SK-N-SH treated with all-trans-retinoic acid at 6 μM for 48 hours (cell line): Measurements from ENCODE around the gene COL4A2.

ENCODE experiments used
- ARNTL ChIP-seq: fragments of 450-650 bp; formaldehyde crosslinking; IDR thresholded peaks from 2 replicates; pipeline ENCODE4 v1.5.0; 2020; ENCODE audit warnings: low read depth, mild to moderate bottlenecking, moderate library complexity, borderline replicate concordance
- CREB5 ChIP-seq: fragments of 250-450 bp; sonication (Bioruptor Pico); IDR thresholded peaks from 2 replicates; pipeline ENCODE4 v1.5.1; 2020; ENCODE audit warnings: low read depth, mild to moderate bottlenecking, moderate library complexity
- PATZ1 ChIP-seq: fragments of 250-450 bp; sonication (Bioruptor Pico); IDR thresholded peaks from 2 replicates; pipeline ENCODE4 v1.8.0; 2020; ENCODE audit warnings: mild to moderate bottlenecking, moderate library complexity, borderline replicate concordance
- POU6F1 ChIP-seq: fragments of 250-450 bp; sonication (Bioruptor Pico); IDR thresholded peaks from 2 replicates; pipeline ENCODE4 v1.8.0; 2021; ENCODE audit warnings: low read depth, mild to moderate bottlenecking, moderate library complexity, borderline replicate concordance
- PPARA ChIP-seq: fragments of 250-450 bp; sonication (Bioruptor Pico); IDR thresholded peaks from 2 replicates; pipeline ENCODE4 v1.5.0; 2020; ENCODE audit warnings: mild to moderate bottlenecking, borderline replicate concordance
- RARB ChIP-seq: fragments of 250-450 bp; sonication (Bioruptor Pico); IDR thresholded peaks from 2 replicates; pipeline ENCODE4 v1.8.0; 2021; ENCODE audit warnings: mild to moderate bottlenecking, moderate library complexity
- TSHZ2 ChIP-seq: fragments of 250-450 bp; sonication (Bioruptor Pico); IDR thresholded peaks from 2 replicates; pipeline ENCODE4 v1.5.0; 2020; ENCODE audit warnings: mild to moderate bottlenecking, moderate library complexity
- ZNF8 ChIP-seq: fragments of 450-650 bp; formaldehyde crosslinking; IDR thresholded peaks from 2 replicates; pipeline ENCODE4 v1.5.0; 2020; ENCODE audit warnings: mild to moderate bottlenecking, moderate library complexity

- TF ChIP-seq PATZ1 (CRISPR knock-in tag) (no peak), TSHZ2 (CRISPR knock-in tag) (no peak), ARNTL (CRISPR knock-in tag) (no peak), PPARA (CRISPR knock-in tag) (no peak), ZNF8 (CRISPR knock-in tag) (no peak), RARB (CRISPR knock-in tag) (no peak), CREB5 (CRISPR knock-in tag) (no peak), POU6F1 (CRISPR knock-in tag) (no peak)
Observed at GRCh38 chr13:110541526-110541920, 234.4 kb downstream of the COL4A2 start.
